ENCODE measurements around the gene VPS13D. TPM values are rescaled to one million over a fixed set of nuclear protein-coding genes. Genes with fewer than 3 reads are reported as not detected.

The VPS13D gene
- total RNA-seq, 1 experiment from 2014 or later = 20.2 TPM

GRCh38 chr1:12514590-12514989 lies 284.8 kb downstream of the VPS13D start:
- no peaks in the 10 kb centered on the region for H3K79me1 ChIP-seq (ENCODE audit: insufficient read depth, low read depth, low read length, poor library complexity, severe bottlenecking)
- TF ChIP-seq, protein P1, sequence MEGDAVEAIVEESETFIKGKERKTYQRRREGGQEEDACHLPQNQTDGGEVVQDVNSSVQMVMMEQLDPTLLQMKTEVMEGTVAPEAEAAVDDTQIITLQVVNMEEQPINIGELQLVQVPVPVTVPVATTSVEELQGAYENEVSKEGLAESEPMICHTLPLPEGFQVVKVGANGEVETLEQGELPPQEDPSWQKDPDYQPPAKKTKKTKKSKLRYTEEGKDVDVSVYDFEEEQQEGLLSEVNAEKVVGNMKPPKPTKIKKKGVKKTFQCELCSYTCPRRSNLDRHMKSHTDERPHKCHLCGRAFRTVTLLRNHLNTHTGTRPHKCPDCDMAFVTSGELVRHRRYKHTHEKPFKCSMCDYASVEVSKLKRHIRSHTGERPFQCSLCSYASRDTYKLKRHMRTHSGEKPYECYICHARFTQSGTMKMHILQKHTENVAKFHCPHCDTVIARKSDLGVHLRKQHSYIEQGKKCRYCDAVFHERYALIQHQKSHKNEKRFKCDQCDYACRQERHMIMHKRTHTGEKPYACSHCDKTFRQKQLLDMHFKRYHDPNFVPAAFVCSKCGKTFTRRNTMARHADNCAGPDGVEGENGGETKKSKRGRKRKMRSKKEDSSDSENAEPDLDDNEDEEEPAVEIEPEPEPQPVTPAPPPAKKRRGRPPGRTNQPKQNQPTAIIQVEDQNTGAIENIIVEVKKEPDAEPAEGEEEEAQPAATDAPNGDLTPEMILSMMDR (conservative IDR thresholded peaks at IDR 0.05) = no peak
- peaks cover 0 to 4% (median 0%) of the 10 kb centered on the region in 3 experiments; a peak in 2 of 7 replicates for H3K36me3 Mint-ChIP-seq (ENCODE audit: insufficient read depth in 1 of 3, low read depth in 3 of 3)
- no peak overlapping the region for H2AK5ac ChIP-seq (ENCODE audit: insufficient read length, low read length)
- WGBS (ENCODE audit: extremely low coverage, insufficient read length, low lambda C conversion rate) = no CpG with 5 or more reads among the region's 8 CpGs
- no peak overlapping the region for H4K8ac ChIP-seq (replicated peaks; ENCODE audit: insufficient read length, low read depth, low read length)
- no peak overlapping the region; the same call in 1 of the 2 replicates for H3K14ac ChIP-seq (ENCODE audit: insufficient read depth, low read length)
- no peak overlapping the region for H2BK120ac ChIP-seq (ENCODE audit: low read depth, low read length, poor library complexity, severe bottlenecking)
- H3K18ac ChIP-seq (ENCODE audit: insufficient read length, low read depth, low read length) = no peak overlapping the region
- H3K9me3 Mint-ChIP-seq = no peaks in the 10 kb centered on the region
- no peak overlapping the region for H4K91ac ChIP-seq (ENCODE audit: insufficient read length, low read depth, low read length)
- no peak overlapping the region for H4K5ac ChIP-seq (ENCODE audit: insufficient read length, low read depth, low read length)
- H3K23me2 ChIP-seq (ENCODE audit: insufficient read length, low read depth, low read length, poor library complexity, severe bottlenecking) = no peaks in the 10 kb centered on the region
- H3K4me3 Mint-ChIP-seq = no peak overlapping the region
- H3K27ac Mint-ChIP-seq = no peak overlapping the region
- H3K56ac ChIP-seq (ENCODE audit: insufficient read length, low read depth, low read length) = no peak overlapping the region
- H2BK15ac ChIP-seq (ENCODE audit: low read depth, low read length) = no peak overlapping the region
- no peak overlapping the region for H2BK20ac ChIP-seq (ENCODE audit: low read depth, low read length, poor library complexity, severe bottlenecking)
- H3K79me2 ChIP-seq (ENCODE audit: insufficient read depth, low read length) = no peaks in the 10 kb centered on the region
- DNase-seq = no peak
- no peak overlapping the region for H3K9ac ChIP-seq (ENCODE audit: extremely low read depth, insufficient read length, low read length)
- peaks cover 26 to 32% of the 10 kb centered on the region in 2 experiments for H3K4me1 Mint-ChIP-seq
- H3K23ac ChIP-seq (ENCODE audit: insufficient read length, low read depth, low read length) = no peak overlapping the region
- H3K4ac ChIP-seq (ENCODE audit: low read depth, low read length) = no peak overlapping the region
- no peaks in the 10 kb centered on the region for H3K27me3 ChIP-seq (ENCODE audit: insufficient read depth, low read length)
- no peaks in the 10 kb centered on the region for H4K20me1 ChIP-seq (ENCODE audit: control insufficient read depth, insufficient read depth, insufficient read length)
- H3K4me2 ChIP-seq (ENCODE audit: insufficient read depth, insufficient read length, low read length) = no peak overlapping the region
- H2BK12ac ChIP-seq (ENCODE audit: insufficient read length, low read depth, low read length) = no peak overlapping the region
- H2BK5ac ChIP-seq (ENCODE audit: insufficient read length, low read length) = no peak overlapping the region
- H3K9me3 ChIP-seq (ENCODE audit: control insufficient read depth, low read depth, low read length) = no peaks in the 10 kb centered on the region
- no peak overlapping the region for H3T11ph ChIP-seq (ENCODE audit: low read length)
- H3K27ac ChIP-seq (ENCODE audit: insufficient read length, low read depth, low read length) = no peak overlapping the region
- peaks cover 5% of the 10 kb centered on the region for H3K4me1 ChIP-seq (ENCODE audit: insufficient read depth, low read length)
- no peak overlapping the region for H2AFZ ChIP-seq (ENCODE audit: low read length)
- no peaks in the 10 kb centered on the region for H3K27me3 Mint-ChIP-seq (ENCODE audit: low read depth)

All from H9 (cell line).